HG02642 (cell line): ENCODE data around the gene SPEG.

ENCODE experiments used
- ATAC-seq: cut with Tn5 transposase; IDR thresholded peaks from one replicate; pipeline ENCODE4 v1.9.1; 2021; ENCODE audit warnings: mild to moderate bottlenecking; ENCODE audit not compliant: unreplicated experiment, poor library complexity

The SPEG gene

GRCh38 chr2:219422952-219423534, 11.6 kb upstream of the SPEG start:
- ATAC-seq = no peak

GRCh38 chr2:219423652-219424377, 10.8 kb upstream of the SPEG start:
- no peak for ATAC-seq

GRCh38 chr2:219425238-219426067, 9.2 kb upstream of the SPEG start:
- ATAC-seq = no peak

GRCh38 chr2:219426068-219426443, 8.6 kb upstream of the SPEG start:
- no peak for ATAC-seq

GRCh38 chr2:219426534-219427136, 8.0 kb upstream of the SPEG start:
- ATAC-seq = no peak

- ATAC-seq = no peak
Observed at GRCh38 chr2:219428469-219428868, 6.2 kb upstream of the SPEG start.

- ATAC-seq = no peak
Observed at GRCh38 chr2:219429958-219430606, 4.6 kb upstream of the SPEG start.

GRCh38 chr2:219430633-219431615, 3.7 kb upstream of the SPEG start:
- ATAC-seq = no peak

- ATAC-seq = no peak
Observed at GRCh38 chr2:219433666-219434467, 776 bp upstream of the SPEG start.

- no peak for ATAC-seq
Observed at GRCh38 chr2:219434468-219434717, 250 bp upstream of the SPEG start.

- no peak for ATAC-seq
Observed at GRCh38 chr2:219435701-219436100, 1.1 kb downstream of the SPEG start.

GRCh38 chr2:219436491-219436890, 1.8 kb downstream of the SPEG start:
- no peak for ATAC-seq

GRCh38 chr2:219437141-219437540, 2.5 kb downstream of the SPEG start:
- no peak for ATAC-seq

GRCh38 chr2:219437690-219438206, 3.1 kb downstream of the SPEG start:
- ATAC-seq = no peak

GRCh38 chr2:219438453-219438852, 3.8 kb downstream of the SPEG start:
- ATAC-seq = no peak

GRCh38 chr2:219439506-219439905, 4.9 kb downstream of the SPEG start:
- no peak for ATAC-seq

GRCh38 chr2:219440388-219441256, 6.0 kb downstream of the SPEG start:
- ATAC-seq = no peak
